NCI-H510A treated with DMSO at 0.1 percent for 48 hours (cell line): Measurements from ENCODE around the gene LYZL2.
"Not testable (repeated sequence)": the region's sequence is repeated elsewhere in the genome, so short reads cannot be mapped to it uniquely, and the experiment has no call there.

Experiments
- DNase-seq: peaks from one replicate; lab custom pipeline; 2025; lab: John Stamatoyannopoulos, UW

The LYZL2 gene

GRCh38 chr10:30639946-30640786 lies 10.6 kb upstream of the LYZL2 start:
- DNase-seq: peak; percentile 28

GRCh38 chr10:30637881-30638467 lies 8.4 kb upstream of the LYZL2 start:
- DNase-seq: no peak

GRCh38 chr10:30631188-30631587 lies 1.6 kb upstream of the LYZL2 start:
- DNase-seq: no peak

GRCh38 chr10:30630571-30630970 lies 1.0 kb upstream of the LYZL2 start:
- no peak for DNase-seq

- DNase-seq: not testable (repeated sequence)
Observed at GRCh38 chr10:30628576-30628975, 977 bp downstream of the LYZL2 start.

- not testable (repeated sequence) for DNase-seq
Observed at GRCh38 chr10:30626837-30627236, 2.7 kb downstream of the LYZL2 start.

- not testable (repeated sequence) for DNase-seq
Observed at GRCh38 chr10:30626196-30626595, 3.4 kb downstream of the LYZL2 start.

GRCh38 chr10:30625080-30625479 lies 4.5 kb downstream of the LYZL2 start:
- DNase-seq: no peak

- no peak for DNase-seq
Observed at GRCh38 chr10:30619966-30620365, 9.6 kb downstream of the LYZL2 start.

GRCh38 chr10:30617070-30617469 lies 12.5 kb downstream of the LYZL2 start:
- no peak for DNase-seq

- not testable (repeated sequence) for DNase-seq
Observed at GRCh38 chr10:30611041-30611440, 18.5 kb downstream of the LYZL2 start.

- DNase-seq: no peak
Observed at GRCh38 chr10:30607814-30608213, 21.7 kb downstream of the LYZL2 start.

- DNase-seq: no peak
Observed at GRCh38 chr10:30606313-30606712, 23.2 kb downstream of the LYZL2 start.

- not testable (repeated sequence) for DNase-seq
Observed at GRCh38 chr10:30605341-30606121, 24.0 kb downstream of the LYZL2 start.

- no peak for DNase-seq
Observed at GRCh38 chr10:30603589-30603988, 26.0 kb downstream of the LYZL2 start.

GRCh38 chr10:30602747-30603146 lies 26.8 kb downstream of the LYZL2 start:
- DNase-seq: no peak

GRCh38 chr10:30600005-30600404 lies 29.5 kb downstream of the LYZL2 start:
- DNase-seq: no peak

GRCh38 chr10:30598105-30598776 lies 31.3 kb downstream of the LYZL2 start:
- no peak for DNase-seq

GRCh38 chr10:30597433-30597824 lies 32.1 kb downstream of the LYZL2 start:
- DNase-seq: not testable (repeated sequence)

GRCh38 chr10:30596493-30597432 lies 32.8 kb downstream of the LYZL2 start:
- not testable (repeated sequence) for DNase-seq

- DNase-seq: no peak
Observed at GRCh38 chr10:30596013-30596412, 33.5 kb downstream of the LYZL2 start.
